ENCODE data around the gene EIF2S1. TPM values are rescaled to one million over a fixed set of nuclear protein-coding genes. Genes with fewer than 3 reads are reported as not detected.

Gene EIF2S1
- total and polyA plus RNA-seq, 2 of the 13 experiments (the other 11 are each of a cell fraction or from before 2014, with no cell fraction given) = 49.1 to 246 TPM

DNA sequence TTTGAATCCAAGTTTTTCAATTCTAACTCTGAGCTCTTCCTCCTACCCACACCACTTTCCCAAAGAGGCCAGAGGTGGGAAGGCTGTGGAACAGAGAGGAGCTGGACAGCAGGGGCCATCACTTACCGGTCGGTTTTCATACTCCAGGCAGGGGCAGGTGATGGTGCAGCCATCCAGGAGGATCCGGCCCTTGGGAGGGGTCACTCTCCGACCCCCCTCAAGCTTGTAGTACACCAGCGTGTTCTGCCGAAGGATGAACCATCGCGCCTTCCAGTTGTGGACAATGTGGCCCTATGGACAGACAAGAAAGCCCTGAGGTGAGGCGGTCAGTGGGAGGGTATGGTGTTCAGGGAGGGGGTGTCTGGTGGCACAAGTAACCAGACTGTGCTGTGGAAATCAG lies 37.4 kb downstream of the EIF2S1 start:
- POLR2A ChIA-PET = no interaction called here
- Histone ChIP-seq H3K9me3 (ENCODE audit: low read length) (no peaks in the 10 kb centered on the region), H4K20me1 (ENCODE audit: insufficient read depth, low read length) (no peaks in the 10 kb centered on the region), H3K9ac (ENCODE audit: insufficient read depth, low read depth, low read length) (no peak overlapping the region), H3K36me3 (replicated peaks in 1 of 2; ENCODE audit: control insufficient read depth in 1 of 2, insufficient read depth in 2 of 2, low read length in 2 of 2) (no peaks in the 10 kb centered on the region), H3K4me3 (replicated peaks in 1 of 3; ENCODE audit: insufficient read depth in 1 of 3, low read depth in 2 of 3, low read length in 3 of 3) (no peak overlapping the region), H3K27me3 (ENCODE audit: control insufficient read depth in 1 of 2, insufficient read depth in 2 of 2, low read length in 2 of 2) (no peaks in the 10 kb centered on the region; a peak in 2 of 5 replicates), H2AFZ (ENCODE audit: low read length) (no peak overlapping the region), H3K4me2 (ENCODE audit: low read depth, low read length) (no peak overlapping the region), H3K4me1 (ENCODE audit: insufficient read depth, low read length) (peaks cover 24% of the 10 kb centered on the region), H3K27ac (ENCODE audit: extremely low read length, insufficient read depth, low read length) (no peak overlapping the region), H3K79me2 (ENCODE audit: insufficient read depth, low read length) (no peaks in the 10 kb centered on the region)
- BruUV-seq (replicated peaks) = no TSS peak
- in situ Hi-C loops (cut with HindIII; ENCODE audit: extremely low pct_ligation_motif_present, low pct_unique_long_range_greater_than_20kb) (no loop called here), intact Hi-C loops (cut with micrococcal nuclease; ENCODE audit: unreplicated experiment) (no loop called here)
- FAIRE-seq (no peak), ATAC-seq (no peak), DNase-seq (ENCODE audit: low spot score) (no peak)
- TF ChIP-seq ZMYM4 (CRISPR knock-in tag; IDR thresholded peaks at IDR 0.05) (no peak), NFIC (IDR thresholded peaks at IDR 0.05; ENCODE audit: low read length) (no peak)
- TF ChIP-seq, protein P1, sequence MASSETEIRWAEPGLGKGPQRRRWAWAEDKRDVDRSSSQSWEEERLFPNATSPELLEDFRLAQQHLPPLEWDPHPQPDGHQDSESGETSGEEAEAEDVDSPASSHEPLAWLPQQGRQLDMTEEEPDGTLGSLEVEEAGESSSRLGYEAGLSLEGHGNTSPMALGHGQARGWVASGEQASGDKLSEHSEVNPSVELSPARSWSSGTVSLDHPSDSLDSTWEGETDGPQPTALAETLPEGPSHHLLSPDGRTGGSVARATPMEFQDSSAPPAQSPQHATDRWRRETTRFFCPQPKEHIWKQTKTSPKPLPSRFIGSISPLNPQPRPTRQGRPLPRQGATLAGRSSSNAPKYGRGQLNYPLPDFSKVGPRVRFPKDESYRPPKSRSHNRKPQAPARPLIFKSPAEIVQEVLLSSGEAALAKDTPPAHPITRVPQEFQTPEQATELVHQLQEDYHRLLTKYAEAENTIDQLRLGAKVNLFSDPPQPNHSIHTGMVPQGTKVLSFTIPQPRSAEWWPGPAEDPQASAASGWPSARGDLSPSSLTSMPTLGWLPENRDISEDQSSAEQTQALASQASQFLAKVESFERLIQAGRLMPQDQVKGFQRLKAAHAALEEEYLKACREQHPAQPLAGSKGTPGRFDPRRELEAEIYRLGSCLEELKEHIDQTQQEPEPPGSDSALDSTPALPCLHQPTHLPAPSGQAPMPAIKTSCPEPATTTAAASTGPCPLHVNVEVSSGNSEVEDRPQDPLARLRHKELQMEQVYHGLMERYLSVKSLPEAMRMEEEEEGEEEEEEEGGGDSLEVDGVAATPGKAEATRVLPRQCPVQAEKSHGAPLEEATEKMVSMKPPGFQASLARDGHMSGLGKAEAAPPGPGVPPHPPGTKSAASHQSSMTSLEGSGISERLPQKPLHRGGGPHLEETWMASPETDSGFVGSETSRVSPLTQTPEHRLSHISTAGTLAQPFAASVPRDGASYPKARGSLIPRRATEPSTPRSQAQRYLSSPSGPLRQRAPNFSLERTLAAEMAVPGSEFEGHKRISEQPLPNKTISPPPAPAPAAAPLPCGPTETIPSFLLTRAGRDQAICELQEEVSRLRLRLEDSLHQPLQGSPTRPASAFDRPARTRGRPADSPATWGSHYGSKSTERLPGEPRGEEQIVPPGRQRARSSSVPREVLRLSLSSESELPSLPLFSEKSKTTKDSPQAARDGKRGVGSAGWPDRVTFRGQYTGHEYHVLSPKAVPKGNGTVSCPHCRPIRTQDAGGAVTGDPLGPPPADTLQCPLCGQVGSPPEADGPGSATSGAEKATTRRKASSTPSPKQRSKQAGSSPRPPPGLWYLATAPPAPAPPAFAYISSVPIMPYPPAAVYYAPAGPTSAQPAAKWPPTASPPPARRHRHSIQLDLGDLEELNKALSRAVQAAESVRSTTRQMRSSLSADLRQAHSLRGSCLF (CRISPR knock-in tag; IDR thresholded peaks at IDR 0.05; ENCODE audit: borderline replicate concordance) = no peak
- WGBS (ENCODE audit: low lambda C conversion rate) = 74% methylated on average over 5 of the region's 9 CpGs
- CTCF ChIA-PET (ENCODE audit: low intra/inter-chr PET ratio, low total read pairs) = no interaction called here

DNA sequence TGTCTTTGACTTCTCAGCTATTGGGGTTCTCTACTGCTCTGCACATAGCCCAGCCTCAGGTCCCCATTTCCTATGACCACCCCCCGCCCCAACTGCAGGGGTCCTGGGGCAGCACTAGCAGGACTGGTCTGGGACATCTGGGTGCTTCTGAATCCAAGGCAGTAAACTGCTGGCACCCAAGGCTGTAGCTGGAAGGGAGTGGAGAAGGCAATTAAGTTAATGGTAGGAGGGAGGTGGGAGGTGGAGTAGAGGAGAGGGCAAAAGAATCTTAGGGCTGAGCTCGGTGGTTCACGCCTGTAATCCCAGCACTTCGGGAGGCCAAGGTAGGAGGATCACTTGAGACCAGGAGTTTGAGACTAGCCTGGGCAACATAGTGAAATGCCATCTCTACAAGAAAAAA lies 40.3 kb downstream of the EIF2S1 start:
- POLR2A ChIA-PET = no interaction called here
- in situ Hi-C loops (cut with HindIII; ENCODE audit: extremely low pct_ligation_motif_present, low pct_unique_long_range_greater_than_20kb) = no loop called here
- Histone ChIP-seq H3K27me3 (ENCODE audit: control insufficient read depth in 1 of 2, insufficient read depth in 2 of 2, low read length in 2 of 2) (no peaks in the 10 kb centered on the region; a peak in 2 of 5 replicates), H3K79me2 (ENCODE audit: insufficient read depth, low read length) (no peaks in the 10 kb centered on the region), H3K4me3 (replicated peaks in 1 of 3; ENCODE audit: insufficient read depth in 1 of 3, low read depth in 2 of 3, low read length in 3 of 3) (no peak overlapping the region), H3K36me3 (replicated peaks in 1 of 2; ENCODE audit: control insufficient read depth in 1 of 2, insufficient read depth in 2 of 2, low read length in 2 of 2) (no peaks in the 10 kb centered on the region), H3K27ac (ENCODE audit: extremely low read length, insufficient read depth, low read length) (no peak overlapping the region), H4K20me1 (ENCODE audit: insufficient read depth, low read length) (no peaks in the 10 kb centered on the region), H3K9ac (ENCODE audit: insufficient read depth, low read depth, low read length) (no peak overlapping the region), H3K4me2 (ENCODE audit: low read depth, low read length) (no peak overlapping the region), H2AFZ (ENCODE audit: low read length) (no peak overlapping the region), H3K9me3 (ENCODE audit: low read length) (no peaks in the 10 kb centered on the region), H3K4me1 (ENCODE audit: insufficient read depth, low read length) (peaks cover 11% of the 10 kb centered on the region; the same call in 1 of the 2 replicates)
- intact Hi-C loops (cut with micrococcal nuclease; ENCODE audit: unreplicated experiment) = no loop called here
- CTCF ChIA-PET (ENCODE audit: low intra/inter-chr PET ratio, low total read pairs) = no interaction called here
- WGBS (ENCODE audit: low lambda C conversion rate) = 7% methylated on average over 4 of the region's 4 CpGs
- no peak for DNase-seq (ENCODE audit: low spot score)
- no TSS peak for BruUV-seq (replicated peaks)
- no peak for FAIRE-seq
- ATAC-seq = no peak
- TF ChIP-seq ZNF143 (CRISPR knock-in tag; IDR thresholded peaks at IDR 0.05) = no peak
- TF ChIP-seq TAF1 (CRISPR knock-in tag; IDR thresholded peaks at IDR 0.05) = no peak
- TF ChIP-seq ZNF260 (CRISPR knock-in tag; IDR thresholded peaks at IDR 0.05; ENCODE audit: borderline replicate concordance, low read depth) = no peak
- TF ChIP-seq, protein P2, sequence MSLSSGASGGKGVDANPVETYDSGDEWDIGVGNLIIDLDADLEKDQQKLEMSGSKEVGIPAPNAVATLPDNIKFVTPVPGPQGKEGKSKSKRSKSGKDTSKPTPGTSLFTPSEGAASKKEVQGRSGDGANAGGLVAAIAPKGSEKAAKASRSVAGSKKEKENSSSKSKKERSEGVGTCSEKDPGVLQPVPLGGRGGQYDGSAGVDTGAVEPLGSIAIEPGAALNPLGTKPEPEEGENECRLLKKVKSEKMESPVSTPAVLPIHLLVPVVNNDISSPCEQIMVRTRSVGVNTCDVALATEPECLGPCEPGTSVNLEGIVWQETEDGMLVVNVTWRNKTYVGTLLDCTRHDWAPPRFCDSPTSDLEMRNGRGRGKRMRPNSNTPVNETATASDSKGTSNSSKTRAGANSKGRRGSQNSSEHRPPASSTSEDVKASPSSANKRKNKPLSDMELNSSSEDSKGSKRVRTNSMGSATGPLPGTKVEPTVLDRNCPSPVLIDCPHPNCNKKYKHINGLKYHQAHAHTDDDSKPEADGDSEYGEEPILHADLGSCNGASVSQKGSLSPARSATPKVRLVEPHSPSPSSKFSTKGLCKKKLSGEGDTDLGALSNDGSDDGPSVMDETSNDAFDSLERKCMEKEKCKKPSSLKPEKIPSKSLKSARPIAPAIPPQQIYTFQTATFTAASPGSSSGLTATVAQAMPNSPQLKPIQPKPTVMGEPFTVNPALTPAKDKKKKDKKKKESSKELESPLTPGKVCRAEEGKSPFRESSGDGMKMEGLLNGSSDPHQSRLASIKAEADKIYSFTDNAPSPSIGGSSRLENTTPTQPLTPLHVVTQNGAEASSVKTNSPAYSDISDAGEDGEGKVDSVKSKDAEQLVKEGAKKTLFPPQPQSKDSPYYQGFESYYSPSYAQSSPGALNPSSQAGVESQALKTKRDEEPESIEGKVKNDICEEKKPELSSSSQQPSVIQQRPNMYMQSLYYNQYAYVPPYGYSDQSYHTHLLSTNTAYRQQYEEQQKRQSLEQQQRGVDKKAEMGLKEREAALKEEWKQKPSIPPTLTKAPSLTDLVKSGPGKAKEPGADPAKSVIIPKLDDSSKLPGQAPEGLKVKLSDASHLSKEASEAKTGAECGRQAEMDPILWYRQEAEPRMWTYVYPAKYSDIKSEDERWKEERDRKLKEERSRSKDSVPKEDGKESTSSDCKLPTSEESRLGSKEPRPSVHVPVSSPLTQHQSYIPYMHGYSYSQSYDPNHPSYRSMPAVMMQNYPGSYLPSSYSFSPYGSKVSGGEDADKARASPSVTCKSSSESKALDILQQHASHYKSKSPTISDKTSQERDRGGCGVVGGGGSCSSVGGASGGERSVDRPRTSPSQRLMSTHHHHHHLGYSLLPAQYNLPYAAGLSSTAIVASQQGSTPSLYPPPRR (CRISPR knock-in tag; IDR thresholded peaks at IDR 0.05; ENCODE audit: borderline replicate concordance) = no peak
- TF ChIP-seq ZSCAN20 (CRISPR knock-in tag; IDR thresholded peaks at IDR 0.05; ENCODE audit: borderline replicate concordance) = no peak
- no peak for TF ChIP-seq ZNF768 (CRISPR knock-in tag; IDR thresholded peaks at IDR 0.05)
- TF ChIP-seq ZNF530 (CRISPR knock-in tag; IDR thresholded peaks at IDR 0.05; ENCODE audit: low read depth) = no peak
